GM21723 (cell line): ENCODE data around the gene HCFC1.

Experiments
- ATAC-seq: cut with Tn5 transposase; IDR thresholded peaks from one replicate; pipeline ENCODE4 v1.9.1; 2021; ENCODE audit warnings: mild to moderate bottlenecking, moderate library complexity; ENCODE audit not compliant: unreplicated experiment

HCFC1 gene

DNA sequence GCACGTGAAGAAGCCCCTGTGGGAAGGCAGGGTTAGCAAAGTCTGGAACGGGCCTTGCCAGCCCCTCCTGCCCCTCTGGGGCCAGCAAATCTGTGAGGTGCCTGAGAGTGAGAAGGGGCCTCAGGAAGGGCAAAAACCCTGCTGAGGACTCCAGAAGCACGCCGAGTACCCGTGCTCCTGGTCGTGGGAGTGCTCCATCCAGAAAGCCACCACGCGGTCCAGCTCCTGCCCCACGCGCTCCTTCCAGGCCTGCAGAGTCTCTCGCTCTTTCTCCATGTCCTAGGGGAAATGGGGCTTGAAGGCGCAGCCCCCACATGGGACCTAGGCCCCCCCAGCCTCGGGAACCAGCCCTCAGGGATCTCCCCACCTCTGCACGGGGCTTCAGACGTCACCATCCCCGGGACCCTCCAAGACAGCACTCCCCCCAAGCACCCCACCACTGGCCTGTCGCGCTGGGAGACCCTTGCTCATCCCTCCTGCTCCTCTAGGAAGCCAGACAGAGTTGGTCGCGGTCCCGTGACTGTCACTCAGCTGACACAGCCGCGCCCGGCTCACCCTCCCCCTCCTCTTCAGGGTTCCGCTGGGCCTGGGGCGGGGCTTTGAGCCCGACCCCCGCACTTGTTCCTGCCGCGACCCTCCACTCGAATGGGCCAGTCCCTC is 27.3 kb downstream of the HCFC1 start, which contains the start of gene RENBP:
TSS of gene RENBP (minus strand) at position 504 of the 660 bp plus-strand sequence. CDS start at position 471, 33 bp downstream.
- ATAC-seq = no peak

DNA sequence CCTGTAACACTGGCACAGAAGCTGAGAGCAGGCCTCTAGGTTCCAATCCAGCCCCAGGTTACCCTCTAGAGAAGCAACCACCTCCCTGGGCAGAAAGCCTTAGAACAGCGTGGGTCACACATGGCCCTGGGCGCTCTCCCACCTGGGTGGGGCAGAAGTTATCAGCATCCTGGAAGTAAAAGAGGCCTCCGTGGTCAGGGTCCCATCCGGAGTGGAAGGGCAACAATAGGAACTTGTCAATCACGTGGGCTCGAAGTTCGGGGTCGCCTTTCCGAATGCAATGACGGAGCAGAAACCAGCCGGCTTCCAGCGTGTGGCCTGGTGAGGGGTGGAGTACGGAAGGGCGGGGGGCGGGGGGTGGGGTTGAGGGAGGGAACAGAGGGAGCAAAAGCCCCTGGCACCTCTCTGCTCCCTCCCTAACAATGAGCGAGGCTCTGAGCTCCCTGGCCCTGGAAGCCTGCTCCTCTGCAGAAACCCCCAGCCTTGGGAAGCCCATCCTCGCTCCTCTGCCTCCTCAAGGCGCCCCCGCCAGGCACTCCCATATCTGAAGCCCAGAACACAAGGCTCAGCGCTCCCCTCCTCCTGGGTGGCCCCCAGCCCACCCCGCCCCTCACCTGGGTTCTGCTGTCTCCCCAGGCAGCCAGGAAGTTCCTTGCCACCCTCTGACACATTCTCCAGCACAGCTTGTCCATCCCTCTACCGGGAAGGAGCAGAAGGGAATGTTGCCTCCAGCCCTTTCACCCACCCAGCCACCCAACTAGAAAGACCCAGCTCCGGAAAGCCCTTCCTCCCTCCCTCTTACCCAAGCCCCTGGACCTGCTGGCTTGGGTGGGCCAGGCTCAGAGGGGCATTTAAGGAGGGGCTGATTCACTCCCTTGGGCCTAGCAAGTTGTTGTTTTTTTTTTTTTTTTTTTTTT is 30.0 kb downstream of the HCFC1 start:
- no peak for ATAC-seq

DNA sequence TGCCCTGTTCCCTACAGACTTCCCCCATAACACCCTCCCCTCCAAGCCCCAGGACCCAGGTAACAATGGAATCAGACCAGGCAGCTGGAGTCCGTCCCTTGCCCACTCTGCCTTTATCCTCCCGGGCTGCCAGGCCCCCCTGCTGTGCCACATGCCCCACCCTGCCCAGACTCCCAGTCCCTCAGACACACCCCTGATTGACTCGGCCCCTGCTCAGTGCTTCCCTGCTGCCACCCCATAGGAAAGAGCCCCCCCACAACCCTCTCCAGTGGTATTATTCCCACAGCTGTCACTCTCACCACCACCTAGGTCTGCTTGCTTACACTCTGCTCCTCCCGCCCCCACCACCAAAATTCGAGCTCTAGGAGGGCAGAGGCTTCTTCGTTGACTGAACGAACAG is 32.0 kb downstream of the HCFC1 start:
- ATAC-seq = no peak

DNA sequence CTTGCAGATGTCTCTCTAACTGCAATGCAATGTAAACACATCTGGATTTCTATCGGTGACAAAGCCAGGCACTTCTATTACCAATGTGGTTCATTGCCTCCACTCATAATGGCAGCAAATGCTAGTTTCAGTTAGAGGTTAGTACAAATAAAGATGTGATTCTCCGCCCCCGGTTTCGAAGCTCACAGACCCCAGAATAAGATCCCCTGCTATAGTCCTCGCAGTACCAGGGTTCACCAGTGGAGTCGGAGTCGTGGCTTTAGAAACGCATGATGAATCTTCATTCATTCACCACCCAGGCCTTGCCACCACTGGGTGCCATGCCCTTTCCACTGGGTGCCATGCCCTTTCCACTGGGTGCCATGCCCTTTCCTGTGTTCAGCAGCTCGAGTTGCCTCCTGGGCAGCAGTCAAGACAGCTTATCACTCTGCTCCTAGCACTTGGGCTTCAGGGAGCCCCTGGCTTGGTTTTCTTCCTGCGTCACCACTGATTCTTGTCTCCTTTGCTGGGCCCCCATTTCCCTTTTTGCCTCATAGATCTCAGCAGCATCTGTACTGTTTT is 33.3 kb downstream of the HCFC1 start:
- no peak for ATAC-seq

DNA sequence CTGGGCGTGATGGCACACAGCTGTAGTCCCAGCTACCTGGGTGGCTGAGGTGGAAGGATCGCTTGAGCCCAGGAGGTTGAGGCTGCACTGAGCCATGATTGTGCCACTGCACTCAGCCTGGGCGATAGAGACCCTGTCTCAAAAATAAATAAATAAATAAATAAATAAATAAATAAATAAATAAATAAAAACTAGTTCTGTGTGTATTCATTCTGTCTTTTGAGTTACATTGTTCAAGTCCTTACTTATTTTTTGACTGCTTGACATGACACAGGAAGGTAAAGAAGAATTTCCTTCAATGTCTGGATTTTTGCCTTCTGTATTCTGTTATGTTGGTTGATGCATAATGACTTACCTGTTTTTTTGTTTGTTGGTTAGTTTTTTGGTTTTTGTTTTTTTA is 34.6 kb downstream of the HCFC1 start:
- ATAC-seq = no peak

DNA sequence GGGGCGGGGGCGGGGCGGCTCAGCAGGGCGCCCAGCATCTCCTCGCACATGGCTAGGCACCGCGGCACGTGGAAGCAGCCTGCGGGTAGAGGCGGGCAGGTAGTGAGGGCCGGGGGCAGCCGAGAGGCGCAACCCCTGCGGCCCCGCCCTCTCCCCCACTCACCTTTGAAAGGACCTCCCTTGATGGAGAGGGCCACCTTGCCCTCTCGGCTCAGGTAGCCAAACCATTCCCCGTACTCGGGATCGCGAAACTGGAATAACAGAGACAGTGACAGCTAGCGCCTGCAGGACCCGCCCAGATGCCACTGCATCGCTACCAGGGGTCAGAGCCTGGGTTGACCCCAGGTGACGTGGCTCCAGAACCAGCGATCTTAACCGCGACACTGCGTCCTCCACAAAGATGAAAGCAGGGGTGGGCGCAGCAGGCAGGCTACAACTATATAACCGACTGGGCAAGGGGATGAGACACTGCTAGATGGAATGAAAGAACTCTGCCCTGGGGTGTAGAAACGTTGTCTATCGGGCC is 36.2 kb downstream of the HCFC1 start:
- ATAC-seq = no peak

DNA sequence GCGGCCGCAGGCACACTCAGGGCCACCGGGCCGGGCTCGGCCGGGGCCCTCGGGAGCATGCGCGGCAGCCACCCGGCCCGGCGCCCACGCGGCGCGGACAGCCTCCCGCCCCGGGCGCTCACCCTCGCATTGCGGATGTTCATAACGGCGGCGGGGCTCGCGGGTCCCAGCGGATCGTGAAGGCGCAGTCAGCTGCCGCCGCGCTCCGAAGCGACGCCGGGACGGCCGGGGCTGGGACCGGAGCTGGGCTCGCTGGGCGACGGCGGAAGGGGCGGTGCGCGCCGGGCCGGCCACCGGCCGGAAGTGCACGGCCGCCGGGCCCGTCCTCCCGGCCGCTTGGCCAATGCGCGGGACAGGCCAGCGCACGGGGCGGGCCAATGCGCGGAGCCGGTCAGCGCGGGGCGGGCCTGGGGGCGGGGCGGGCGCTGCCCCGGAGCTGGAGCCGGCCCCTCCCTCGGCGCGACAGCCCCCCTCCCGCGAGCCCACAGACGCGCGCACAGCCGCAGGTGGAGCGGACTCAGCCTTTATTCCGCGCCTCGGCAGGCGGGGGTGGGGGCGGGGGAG is 36.8 kb downstream of the HCFC1 start, which contains the start of gene NAA10:
TSS of gene NAA10 (minus strand) at position 276 of the 564 bp plus-strand sequence. CDS start at position 143, 133 bp downstream.
- peak; percentile 92 for ATAC-seq

DNA sequence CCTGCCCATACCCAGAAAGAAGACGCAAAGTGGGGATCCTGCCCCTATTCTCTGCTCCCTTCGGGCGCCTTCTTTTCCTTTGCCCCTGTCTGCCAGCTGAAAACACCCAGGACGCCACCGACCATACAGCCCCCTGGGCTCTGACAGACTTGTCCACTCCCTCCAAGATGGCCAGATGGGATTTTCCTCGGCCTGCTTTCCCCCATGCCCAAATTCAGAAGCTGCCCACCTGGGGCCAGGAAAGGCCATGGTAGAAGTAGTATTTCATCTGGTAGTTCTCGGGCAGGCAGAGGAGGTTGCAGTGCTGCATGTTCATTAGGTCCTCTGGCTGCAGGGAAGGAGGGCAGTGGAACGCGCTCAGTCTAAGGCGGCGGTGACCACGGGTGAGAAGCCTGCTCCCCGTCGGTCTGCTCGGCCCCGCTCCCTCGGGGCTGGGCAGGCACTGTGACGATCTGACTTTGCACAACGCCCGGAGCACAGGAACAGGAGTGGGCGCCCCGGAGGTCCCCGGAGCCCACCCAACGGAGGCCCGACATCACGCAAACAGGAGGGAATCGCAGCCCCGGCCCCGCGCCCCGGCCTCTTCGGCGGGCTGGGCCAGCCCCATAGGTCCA is 37.4 kb downstream of the HCFC1 start:
- peak; percentile 19 for ATAC-seq

DNA sequence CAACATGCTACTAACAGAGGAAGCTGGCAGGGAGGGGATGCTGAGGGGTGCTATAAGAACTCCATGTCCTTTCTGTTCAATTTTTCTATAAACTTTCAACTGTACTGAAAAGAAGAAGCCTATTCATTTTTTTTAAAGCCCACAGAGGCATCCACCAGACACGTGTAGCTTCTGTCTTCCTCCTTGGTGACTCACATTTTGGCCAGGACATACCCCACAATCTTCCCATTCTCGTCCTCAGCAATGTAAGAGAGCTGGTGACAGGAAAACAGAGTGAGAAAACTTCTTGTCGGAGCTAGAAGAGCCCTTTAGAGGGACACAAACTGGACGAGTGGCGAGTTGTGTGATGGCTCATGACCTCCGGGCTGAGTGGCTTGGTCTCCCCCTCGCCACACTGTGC is 37.9 kb downstream of the HCFC1 start:
- ATAC-seq = no peak

DNA sequence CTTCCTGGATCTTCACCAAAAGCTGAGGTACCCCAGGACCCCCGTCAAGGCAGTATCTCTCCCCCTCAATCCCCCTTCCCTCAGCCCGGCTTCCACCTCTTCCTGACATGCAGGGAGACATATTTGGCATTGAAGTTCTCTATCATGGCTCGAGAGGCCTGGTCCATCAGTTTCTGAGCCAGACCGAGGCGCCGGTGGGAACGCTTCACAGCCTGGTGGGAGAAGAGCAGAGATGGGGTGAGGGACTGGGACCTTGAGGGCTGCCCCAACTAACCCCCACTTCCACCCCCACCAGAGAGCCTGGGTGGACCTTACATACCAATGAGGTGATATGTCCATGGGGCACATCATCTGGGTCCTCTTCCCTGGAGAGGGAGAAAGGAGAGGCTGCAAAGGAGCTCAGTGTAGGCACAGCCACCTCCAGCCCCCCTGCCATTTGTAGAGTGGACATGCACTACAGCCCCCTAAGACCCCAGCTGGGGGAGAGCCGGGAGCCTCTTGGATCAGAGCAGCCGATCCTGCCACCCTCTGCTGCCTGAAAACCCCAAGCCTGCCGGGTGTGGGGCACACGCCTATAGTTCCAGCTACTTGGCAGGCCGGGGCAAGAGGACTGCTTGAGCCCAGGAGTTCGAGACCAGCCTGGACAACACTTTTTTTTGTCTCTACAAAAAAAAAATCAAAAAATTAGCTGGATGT is 39.2 kb downstream of the HCFC1 start:
- ATAC-seq = no peak

DNA sequence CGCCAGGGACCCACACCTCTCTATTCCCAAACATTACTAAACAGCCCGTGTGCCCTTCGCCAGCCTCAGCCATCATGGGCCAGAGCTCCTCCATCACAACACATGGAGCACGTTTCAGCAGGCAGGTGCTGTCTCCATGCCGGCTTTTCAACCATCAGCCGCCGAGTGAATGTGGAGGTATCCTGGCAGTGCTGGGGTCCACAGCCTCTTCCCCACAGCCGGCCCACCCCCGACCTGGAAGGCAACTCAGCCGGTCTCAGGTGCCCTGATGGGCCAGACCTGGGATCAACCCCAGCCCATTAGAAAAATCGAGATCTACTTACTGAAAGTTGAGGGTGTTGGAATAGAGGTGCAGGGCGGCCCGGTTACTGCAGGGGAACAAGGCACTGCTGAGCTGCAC is 39.9 kb downstream of the HCFC1 start:
- ATAC-seq = no peak

DNA sequence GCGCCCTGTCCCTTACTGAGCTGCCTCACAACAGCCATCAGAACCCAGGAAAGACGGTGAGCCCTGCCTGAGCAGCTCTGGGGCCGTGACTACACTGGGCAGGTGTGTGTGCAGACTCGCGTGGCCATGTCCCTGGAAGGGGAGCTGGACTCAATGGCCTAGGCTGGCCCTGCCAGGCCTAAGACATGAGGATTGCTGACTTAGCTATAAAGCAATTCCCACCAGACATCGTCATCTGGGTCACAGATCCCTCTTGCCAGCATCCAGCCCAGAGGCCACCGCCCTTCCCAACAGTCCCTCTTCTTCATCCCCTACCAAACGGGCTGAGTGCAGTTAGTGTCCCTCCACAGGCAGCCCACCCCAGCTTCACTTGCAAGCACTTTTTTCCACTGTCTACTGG is 40.5 kb downstream of the HCFC1 start:
- ATAC-seq = no peak

DNA sequence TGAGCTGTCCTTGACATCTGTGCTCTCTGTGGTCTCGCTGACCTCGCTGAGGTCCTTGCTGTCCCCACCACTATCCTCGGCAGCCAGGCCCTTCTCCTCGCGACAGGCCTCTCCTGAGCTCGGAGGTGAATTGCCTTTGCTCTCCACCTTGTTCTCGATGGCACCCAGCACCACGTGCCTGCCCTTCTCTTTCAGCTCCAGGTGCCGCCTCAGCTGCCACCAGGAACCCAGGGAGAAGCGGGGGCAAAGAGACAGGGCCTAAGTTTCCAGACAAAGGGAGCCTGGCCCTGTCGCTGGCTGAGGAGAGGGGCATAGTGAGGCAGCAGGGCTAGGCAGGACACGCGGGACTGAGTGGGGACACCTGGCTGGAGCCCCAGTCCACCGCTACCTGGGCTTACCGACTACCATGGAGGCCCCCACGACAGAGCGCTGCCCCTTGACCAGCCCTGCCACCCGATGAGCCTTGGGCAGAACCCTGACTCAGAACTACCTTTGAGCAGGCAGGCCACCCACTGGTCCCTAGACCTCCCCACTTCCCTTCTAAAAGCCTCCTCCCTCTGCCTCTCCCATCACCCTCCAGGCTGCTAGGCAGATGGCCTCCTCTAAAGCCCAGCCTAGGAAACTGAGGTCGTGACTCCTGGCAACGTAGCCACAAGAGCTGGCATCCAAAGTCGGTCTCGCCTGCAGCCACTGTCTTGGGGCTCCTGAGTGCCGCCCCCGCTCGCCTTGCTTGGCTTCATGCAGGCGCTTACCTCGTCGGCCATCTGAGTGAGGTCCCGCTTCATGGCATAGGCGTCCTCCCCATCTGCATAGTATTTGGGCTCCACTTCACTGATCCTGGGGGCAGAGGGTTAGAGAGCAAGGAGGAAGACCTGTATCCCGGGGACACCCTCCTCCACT is 41.4 kb downstream of the HCFC1 start:
- no peak for ATAC-seq

DNA sequence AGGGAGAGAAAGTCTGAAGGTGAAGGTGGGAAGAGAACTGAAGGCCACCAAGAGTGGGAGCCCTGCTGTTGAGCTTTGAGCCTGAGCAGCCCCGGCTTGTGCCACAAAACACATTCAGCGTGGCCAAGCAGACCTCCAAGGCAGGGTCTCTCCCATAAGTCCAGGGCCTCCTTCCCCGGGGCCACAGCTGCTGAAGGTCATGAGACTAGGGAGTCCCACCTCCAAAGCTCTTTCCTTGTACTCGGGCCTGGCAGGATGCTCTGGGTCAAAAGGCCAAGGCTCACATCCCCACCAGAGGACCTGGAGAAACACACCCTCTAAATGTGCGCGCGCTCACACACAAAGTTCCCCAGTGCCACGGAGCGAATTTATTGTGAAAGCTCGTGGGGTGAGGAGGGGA is 42.0 kb downstream of the HCFC1 start:
- ATAC-seq = no peak

DNA sequence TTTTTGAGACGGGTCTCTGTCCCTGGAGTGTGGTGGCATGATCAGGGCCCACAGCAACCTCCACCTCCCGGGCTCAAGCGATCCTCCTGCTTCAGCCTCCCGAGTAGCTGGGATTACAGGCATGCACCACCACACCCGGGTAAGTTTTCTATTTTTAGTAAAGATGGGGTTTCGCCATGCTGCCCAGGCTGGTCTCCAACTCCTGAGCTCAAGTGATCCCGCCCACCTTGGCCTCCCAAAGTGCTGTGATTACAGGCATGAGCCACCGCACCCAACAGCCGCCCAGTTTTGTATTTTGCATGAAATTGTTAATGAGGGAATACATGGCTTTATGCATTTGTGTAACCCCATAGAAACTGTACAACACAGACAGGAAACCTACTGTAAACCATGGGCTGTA is 42.8 kb downstream of the HCFC1 start:
- ATAC-seq = no peak

DNA sequence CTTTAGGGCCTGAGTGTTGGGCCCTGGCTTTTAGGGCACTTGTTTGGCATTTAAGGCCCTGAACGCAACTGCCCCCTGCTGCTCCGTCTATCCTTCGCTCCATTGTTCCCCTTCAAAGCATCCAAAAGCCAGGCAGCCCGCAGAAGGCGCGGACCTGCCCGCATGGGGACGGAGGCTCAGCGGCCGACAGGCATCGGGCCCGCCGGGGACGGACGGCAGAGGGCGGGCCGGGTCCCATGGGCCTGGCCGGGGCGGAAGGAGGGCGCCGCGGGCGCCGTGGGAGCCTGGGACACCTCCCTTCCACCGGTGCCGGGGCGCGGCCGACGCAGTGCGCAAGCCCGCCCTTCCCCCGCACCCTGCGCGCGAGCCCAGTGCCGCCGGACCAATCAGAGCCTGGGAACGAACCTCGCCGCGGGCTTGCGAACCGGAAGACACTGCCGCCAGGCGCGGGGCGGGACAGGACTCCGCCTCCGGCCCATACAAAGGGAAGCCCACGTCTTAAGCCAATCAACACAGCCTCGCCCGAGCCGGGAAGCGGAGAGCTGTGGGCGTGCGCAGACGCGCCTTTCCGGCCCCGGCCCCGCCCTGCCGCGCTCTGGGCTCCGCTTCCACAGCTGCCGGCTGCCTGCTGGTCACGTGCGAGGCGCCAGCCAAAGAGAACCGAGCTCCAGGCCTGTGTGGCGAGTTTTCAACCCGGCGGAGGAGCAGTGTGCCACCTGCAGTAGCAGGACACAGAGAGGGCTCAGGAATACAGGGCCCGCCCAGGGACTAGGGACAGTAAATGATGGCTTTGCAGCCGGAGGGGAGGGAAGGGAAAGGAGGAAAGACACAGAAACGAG is 43.5 kb downstream of the HCFC1 start:
- ATAC-seq = peak; percentile 78

DNA sequence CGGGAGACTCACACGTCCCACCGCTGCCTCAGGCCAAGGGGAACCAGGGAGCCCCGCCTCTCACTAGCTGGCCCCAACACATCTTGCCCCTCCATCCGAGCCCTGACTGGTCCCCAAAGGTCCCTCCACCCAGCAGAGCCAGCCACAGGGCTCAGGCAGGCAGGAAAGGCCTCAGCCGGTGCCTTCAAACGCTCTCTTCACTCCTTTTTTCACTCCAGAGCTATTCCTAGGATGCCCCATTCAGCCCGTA is 44.0 kb downstream of the HCFC1 start:
- ATAC-seq = no peak

DNA sequence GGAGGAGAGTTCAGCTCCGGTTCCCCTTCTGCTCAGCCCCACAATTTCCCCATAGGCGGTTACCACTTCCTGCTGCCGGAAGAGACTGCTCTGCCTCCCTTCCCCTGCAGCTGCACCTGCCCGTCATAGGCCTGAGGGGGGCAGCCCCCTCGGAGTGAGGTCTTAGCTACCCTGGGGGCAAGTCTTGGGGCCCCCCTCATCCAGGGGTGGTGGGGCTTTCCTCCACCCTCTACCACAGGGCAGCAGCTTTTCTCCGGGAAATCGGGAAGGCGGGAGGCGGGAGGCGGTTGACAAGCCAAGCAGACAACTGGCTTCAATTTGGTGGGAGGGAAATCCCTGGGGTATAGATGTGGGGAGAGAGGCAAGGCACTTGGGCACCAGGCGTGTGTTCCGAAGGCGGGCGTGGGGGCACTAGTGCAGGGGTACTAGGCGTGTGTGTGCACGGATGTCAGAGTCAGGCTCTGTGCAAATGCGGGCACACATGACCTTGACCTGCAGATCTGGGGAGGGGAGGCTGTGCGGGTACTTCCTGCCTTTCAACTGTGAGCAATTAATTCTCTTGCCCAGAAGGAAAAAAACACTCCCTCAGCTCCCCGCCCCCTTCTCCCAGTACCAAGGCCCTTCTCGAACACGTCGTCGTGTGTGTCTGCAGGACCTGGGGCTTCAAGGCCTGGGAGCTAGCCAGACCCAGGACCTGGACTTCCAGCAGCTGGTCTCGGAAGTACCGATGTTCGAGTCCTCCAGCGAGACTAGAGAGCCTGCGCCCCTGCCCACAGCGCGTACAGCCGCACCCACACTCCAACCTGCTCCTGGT is 44.6 kb downstream of the HCFC1 start:
- ATAC-seq = peak; percentile 42
